ES-I3 (cell line): ENCODE measurements around the gene IPO8.
A peak's percentile ranks its signal among the peaks of the same experiment; 100 is the strongest.

Experiments
- H3K36me3 ChIP-seq: 2 replicates; pipeline ENCODE4 v1.6.1; 2013; ENCODE audit warnings: mild to moderate bottlenecking, low read length, control low read depth, moderate library complexity; ENCODE audit not compliant: insufficient read depth
- H3K4me1 ChIP-seq: 2 replicates; pipeline ENCODE4 v1.6.1; 2013; ENCODE audit warnings: mild to moderate bottlenecking, control low read depth, low read length; ENCODE audit not compliant: insufficient read depth
- H3K9ac ChIP-seq: 2 replicates; pipeline ENCODE4 v1.6.1; 2013; ENCODE audit warnings: low read depth, mild to moderate bottlenecking, low read length, moderate library complexity
- H3K9me3 ChIP-seq: 2 replicates; pipeline ENCODE4 v1.6.1; 2013; ENCODE audit warnings: mild to moderate bottlenecking, low read length, moderate library complexity; ENCODE audit not compliant: control insufficient read depth, insufficient read depth

The IPO8 gene

GRCh38 chr12:30695199-30696102 lies at the start of gene IPO8:
Gene IPO8, minus strand, starts transcription at chr12:30695869. Its CDS starts 222 bp downstream, at chr12:30695647.
- H3K9ac ChIP-seq, result peak within 1 kb of the TSS; percentile 93
- peaks cover 8% of the 10 kb centered on the region; the same call in 1 of the 2 replicates for H3K4me1 ChIP-seq
- H3K9me3 ChIP-seq, result no peaks in the 10 kb centered on the region
- H3K36me3 ChIP-seq, result no peaks in the 10 kb centered on the region

GRCh38 chr12:30744321-30744720 lies 48.7 kb upstream of the IPO8 start:
- no peak overlapping the region for H3K9ac ChIP-seq
- no peaks in the 10 kb centered on the region; the same call in 1 of the 2 replicates for H3K4me1 ChIP-seq
- no peaks in the 10 kb centered on the region; the same call in 1 of the 2 replicates for H3K9me3 ChIP-seq
- peaks cover 9% of the 10 kb centered on the region; the same call in 1 of the 2 replicates for H3K36me3 ChIP-seq

GRCh38 chr12:30740274-30740673 lies 44.6 kb upstream of the IPO8 start:
- Histone ChIP-seq H3K9ac (no peak overlapping the region), H3K4me1 (no peaks in the 10 kb centered on the region; the same call in 1 of the 2 replicates), H3K36me3 (peaks cover 6% of the 10 kb centered on the region), H3K9me3 (no peaks in the 10 kb centered on the region)

- no peaks in the 10 kb centered on the region; the same call in 1 of the 2 replicates for H3K4me1 ChIP-seq
- no peaks in the 10 kb centered on the region for H3K9me3 ChIP-seq
- peaks cover 12% of the 10 kb centered on the region for H3K36me3 ChIP-seq
- H3K9ac ChIP-seq, result no peak overlapping the region
Measured at GRCh38 chr12:30739020-30739419, 43.4 kb upstream of the IPO8 start.

GRCh38 chr12:30732954-30733637 lies 37.4 kb upstream of the IPO8 start:
- no peaks in the 10 kb centered on the region; the same call in 1 of the 2 replicates for H3K9me3 ChIP-seq
- peaks cover 20% of the 10 kb centered on the region for H3K36me3 ChIP-seq
- no peaks in the 10 kb centered on the region for H3K4me1 ChIP-seq
- no peak overlapping the region for H3K9ac ChIP-seq

- Histone ChIP-seq H3K9me3 (no peaks in the 10 kb centered on the region; the same call in 1 of the 2 replicates), H3K36me3 (peaks cover 11% of the 10 kb centered on the region), H3K9ac (no peak overlapping the region), H3K4me1 (peaks cover 4% of the 10 kb centered on the region; the same call in 1 of the 2 replicates)
Measured at GRCh38 chr12:30730011-30730410, 34.3 kb upstream of the IPO8 start.

GRCh38 chr12:30729547-30729946 lies 33.9 kb upstream of the IPO8 start:
- peaks cover 8% of the 10 kb centered on the region for H3K36me3 ChIP-seq

GRCh38 chr12:30726647-30727046 lies 31.0 kb upstream of the IPO8 start:
- no peaks in the 10 kb centered on the region for H3K9me3 ChIP-seq
- H3K4me1 ChIP-seq, result peaks cover 4% of the 10 kb centered on the region; the same call in 1 of the 2 replicates
- peaks cover 8% of the 10 kb centered on the region for H3K36me3 ChIP-seq
- no peak overlapping the region for H3K9ac ChIP-seq

More at GRCh38 chr12:30729547-30729946, 33.9 kb upstream of the IPO8 start:
- H3K9me3 ChIP-seq, result no peaks in the 10 kb centered on the region; the same call in 1 of the 2 replicates
- no peak overlapping the region for H3K9ac ChIP-seq
- H3K4me1 ChIP-seq, result peaks cover 4% of the 10 kb centered on the region; the same call in 1 of the 2 replicates

GRCh38 chr12:30725739-30726138 lies 30.1 kb upstream of the IPO8 start:
- Histone ChIP-seq H3K9ac (no peak overlapping the region), H3K4me1 (peaks cover 4% of the 10 kb centered on the region; the same call in 1 of the 2 replicates), H3K9me3 (no peaks in the 10 kb centered on the region), H3K36me3 (peaks cover 8% of the 10 kb centered on the region)

GRCh38 chr12:30719060-30719459 lies 23.4 kb upstream of the IPO8 start:
- peaks cover 7% of the 10 kb centered on the region for H3K36me3 ChIP-seq
- H3K9me3 ChIP-seq, result no peaks in the 10 kb centered on the region
- peaks cover 5% of the 10 kb centered on the region; the same call in 1 of the 2 replicates for H3K4me1 ChIP-seq
- H3K9ac ChIP-seq, result no peak overlapping the region

GRCh38 chr12:30707613-30708342 lies 12.1 kb upstream of the IPO8 start:
- Histone ChIP-seq H3K9me3 (no peaks in the 10 kb centered on the region), H3K9ac (no peak overlapping the region), H3K36me3 (no peaks in the 10 kb centered on the region; the same call in 1 of the 2 replicates), H3K4me1 (peaks cover 3% of the 10 kb centered on the region; the same call in 1 of the 2 replicates)

GRCh38 chr12:30706476-30706875 lies 10.8 kb upstream of the IPO8 start:
- no peak overlapping the region for H3K9ac ChIP-seq
- peaks cover 3% of the 10 kb centered on the region; the same call in 1 of the 2 replicates for H3K4me1 ChIP-seq
- no peaks in the 10 kb centered on the region; the same call in 1 of the 2 replicates for H3K36me3 ChIP-seq
- H3K9me3 ChIP-seq, result no peaks in the 10 kb centered on the region

- Histone ChIP-seq H3K9ac (no peak overlapping the region), H3K36me3 (no peaks in the 10 kb centered on the region), H3K4me1 (no peaks in the 10 kb centered on the region), H3K9me3 (no peaks in the 10 kb centered on the region)
Measured at GRCh38 chr12:30701056-30701455, 5.4 kb upstream of the IPO8 start.
